ENCODE measurements around the gene STRADB. TPM values are rescaled to one million over a fixed set of nuclear protein-coding genes. Genes with fewer than 3 reads are reported as not detected.

The STRADB gene
- 10 to 100 TPM; 17.3 to 20.9 TPM for total RNA-seq
- polyA plus RNA-seq, result 10 to 100 TPM; 22.4 to 36.2 TPM

GRCh38 chr2:201451292-201452057 lies at the start of gene STRADB, which contains the start of gene TRAK2:
Gene STRADB (plus strand): TSS chr2:201451740. CDS start chr2:201454841, 3,101 bp downstream.
Gene TRAK2 (minus strand): TSS chr2:201451458. CDS start chr2:201420507, 30,951 bp downstream.
- intact Hi-C loops (cut with micrococcal nuclease), result loop anchor here (1.0 to 10.0 kb wide), 12 partner anchors 19 to 1461 kb away; partner anchors contain the start of genes BZW1, CARF, CFLAR and FZD7
- Histone ChIP-seq H3K27me3 (ENCODE audit: insufficient read depth, low read length) (no peaks in the 10 kb centered on the region), H3K9me3 (ENCODE audit: control insufficient read depth in 1 of 2, low read length in 2 of 2) (no peaks in the 10 kb centered on the region), H3K27ac (ENCODE audit: low read depth, low read length) (peak within 1 kb of the TSS; percentile 74), H3K4me1 (ENCODE audit: insufficient read depth, low read length) (peaks cover 49% of the 10 kb centered on the region), H3K4me3 (ENCODE audit: low read length in 2 of 2) (peak within 1 kb of the TSS; percentile 38 to 93), H3K36me3 (ENCODE audit: insufficient read depth, low read length) (no peaks in the 10 kb centered on the region)
- ChIA-PET CTCF (ENCODE audit: partially characterized antibody) (interaction anchor here (0.9 to 3.4 kb wide), 8 partner anchors 10 to 269 kb away, joined by 3 to 11 read pairs (median 3); partner anchors contain the start of gene CASP10), POLR2A (ENCODE audit: partially characterized antibody) (interaction anchor here (0.5 to 9.0 kb wide), 25 partner anchors 11 to 739 kb away, joined by 3 to 154 read pairs (median 5); partner anchors contain the start of genes ALS2, BZW1, CASP8 and CFLAR)
- no peaks in the 10 kb centered on the region for H3K27me3 Mint-ChIP-seq
- peaks cover 29 to 52% (median 41%) of the 10 kb centered on the region in 4 donors for H3K4me1 Mint-ChIP-seq
- peak within 1 kb of the TSS; percentile 94 to 99 (median 98) for H3K4me3 Mint-ChIP-seq
- H3K27ac Mint-ChIP-seq, result peak within 1 kb of the TSS; percentile 95 to 98 (median 97)
- no peaks in the 10 kb centered on the region for H3K9me3 Mint-ChIP-seq
- H3K36me3 Mint-ChIP-seq, result peaks cover 8 to 23% of the 10 kb centered on the region in 2 donors
- DNase-seq, result peak; percentile 93 to 98 (median 95)

GRCh38 chr2:201401815-201402214 lies 49.7 kb upstream of the STRADB start:
- Mint-ChIP-seq H3K4me1 (peaks cover 21 to 44% (median 34%) of the 10 kb centered on the region in 4 donors), H3K9me3 (no peaks in the 10 kb centered on the region), H3K27ac (peak overlapping the region in 2 of 7 donors; percentile 48 to 53), H3K36me3 (peaks cover 32 to 52% of the 10 kb centered on the region in 2 donors), H3K27me3 (no peaks in the 10 kb centered on the region), H3K4me3 (no peak overlapping the region)
- DNase-seq, result no peak
- Histone ChIP-seq H3K9me3 (ENCODE audit: control insufficient read depth in 1 of 2, low read length in 2 of 2) (no peaks in the 10 kb centered on the region), H3K36me3 (ENCODE audit: insufficient read depth, low read length) (peaks cover 22% of the 10 kb centered on the region), H3K27ac (ENCODE audit: low read depth, low read length) (no peak overlapping the region), H3K27me3 (ENCODE audit: insufficient read depth, low read length) (no peaks in the 10 kb centered on the region), H3K4me1 (ENCODE audit: insufficient read depth, low read length) (peaks cover 33% of the 10 kb centered on the region), H3K4me3 (ENCODE audit: low read length in 2 of 2) (no peak overlapping the region)
- ChIA-PET CTCF (ENCODE audit: partially characterized antibody) (interaction anchor here (1.0 to 1.2 kb wide), 2 partner anchors 13 to 33 kb away, joined by 3 read pairs; no protein-coding TSS in a partner anchor), POLR2A (ENCODE audit: partially characterized antibody) (no interaction called here)
- intact Hi-C loops (cut with micrococcal nuclease), result no loop called here

DNA sequence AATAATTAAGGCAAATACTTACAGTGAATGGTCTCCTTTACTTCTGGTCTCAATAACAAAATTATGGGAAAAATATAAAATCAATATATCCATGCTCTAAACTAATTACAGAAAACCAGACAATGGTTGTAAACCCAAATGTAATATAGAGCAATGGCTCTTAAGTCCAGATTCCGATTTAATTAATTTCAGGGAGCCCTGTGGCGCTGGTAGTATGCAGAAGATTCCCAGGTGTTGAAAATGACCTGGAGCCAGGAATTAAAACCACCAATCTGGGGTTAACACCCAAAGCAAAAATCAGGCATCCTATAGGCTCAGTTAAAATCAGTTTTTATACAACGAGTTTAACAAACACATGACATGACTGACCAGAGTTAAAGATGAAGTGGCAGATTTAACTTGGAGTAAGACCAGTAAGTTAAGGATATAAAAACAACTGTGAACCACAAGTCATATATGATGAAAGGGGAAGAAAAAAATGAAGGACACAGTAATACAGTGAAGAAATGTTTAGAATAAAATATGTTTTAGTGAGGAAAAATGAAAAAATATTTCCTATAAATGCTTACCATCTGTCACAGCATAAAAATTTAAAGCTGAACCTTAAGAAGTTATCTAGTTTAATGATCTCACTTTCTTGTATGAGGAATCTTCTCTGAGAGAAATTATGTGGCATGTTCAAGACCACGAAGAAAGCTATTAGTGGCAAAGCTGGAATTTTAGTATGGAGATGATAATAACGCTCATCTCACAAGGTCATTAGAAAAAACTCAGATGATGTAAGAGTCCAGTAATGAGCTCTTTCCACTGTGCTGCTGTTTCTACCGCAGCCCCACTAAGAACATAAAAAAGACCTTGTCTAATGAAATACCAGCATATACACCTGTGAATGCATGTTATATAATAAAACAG lies 48.6 kb upstream of the STRADB start:
- no peaks in the 10 kb centered on the region for H3K27me3 Mint-ChIP-seq
- H3K36me3 Mint-ChIP-seq, result peaks cover 35 to 49% of the 10 kb centered on the region in 2 donors
- H3K9me3 Mint-ChIP-seq, result no peaks in the 10 kb centered on the region
- H3K27ac Mint-ChIP-seq, result no peak overlapping the region
- Histone ChIP-seq H3K27me3 (ENCODE audit: insufficient read depth, low read length) (no peaks in the 10 kb centered on the region), H3K4me3 (ENCODE audit: low read length in 2 of 2) (no peak overlapping the region), H3K4me1 (ENCODE audit: insufficient read depth, low read length) (peaks cover 39% of the 10 kb centered on the region), H3K36me3 (ENCODE audit: insufficient read depth, low read length) (peaks cover 11% of the 10 kb centered on the region), H3K9me3 (ENCODE audit: control insufficient read depth in 1 of 2, low read length in 2 of 2) (no peaks in the 10 kb centered on the region), H3K27ac (ENCODE audit: low read depth, low read length) (no peak overlapping the region)
- POLR2A ChIA-PET (ENCODE audit: partially characterized antibody), result no interaction called here
- peaks cover 26 to 50% (median 41%) of the 10 kb centered on the region in 4 donors for H3K4me1 Mint-ChIP-seq
- intact Hi-C loops (cut with micrococcal nuclease), result no loop called here
- H3K4me3 Mint-ChIP-seq, result no peak overlapping the region
- CTCF ChIA-PET (ENCODE audit: partially characterized antibody), result no interaction called here
- DNase-seq, result no peak

- Histone ChIP-seq H3K27ac (ENCODE audit: low read depth, low read length) (no peak overlapping the region), H3K36me3 (ENCODE audit: insufficient read depth, low read length) (peaks cover 7% of the 10 kb centered on the region), H3K27me3 (ENCODE audit: insufficient read depth, low read length) (no peaks in the 10 kb centered on the region), H3K4me1 (ENCODE audit: insufficient read depth, low read length) (peaks cover 39% of the 10 kb centered on the region), H3K9me3 (ENCODE audit: control insufficient read depth in 1 of 2, low read length in 2 of 2) (no peaks in the 10 kb centered on the region), H3K4me3 (ENCODE audit: low read length in 2 of 2) (no peak overlapping the region)
- ChIA-PET CTCF (ENCODE audit: partially characterized antibody) (no interaction called here), POLR2A (ENCODE audit: partially characterized antibody) (no interaction called here)
- Mint-ChIP-seq H3K36me3 (peaks cover 33 to 48% of the 10 kb centered on the region in 2 donors), H3K27me3 (no peaks in the 10 kb centered on the region), H3K4me3 (no peak overlapping the region), H3K9me3 (no peaks in the 10 kb centered on the region), H3K4me1 (peaks cover 27 to 50% (median 43%) of the 10 kb centered on the region in 4 donors), H3K27ac (peak overlapping the region in 1 of 7 donors; percentile 8)
- DNase-seq, result no peak
- intact Hi-C loops (cut with micrococcal nuclease), result no loop called here
Observed at GRCh38 chr2:201403880-201404279, 47.7 kb upstream of the STRADB start.

GRCh38 chr2:201404699-201405280 lies 46.8 kb upstream of the STRADB start:
- Histone ChIP-seq H3K36me3 (ENCODE audit: insufficient read depth, low read length) (peaks cover 2% of the 10 kb centered on the region), H3K4me3 (ENCODE audit: low read length in 2 of 2) (no peak overlapping the region), H3K27ac (ENCODE audit: low read depth, low read length) (no peak overlapping the region), H3K27me3 (ENCODE audit: insufficient read depth, low read length) (no peaks in the 10 kb centered on the region), H3K4me1 (ENCODE audit: insufficient read depth, low read length) (peaks cover 39% of the 10 kb centered on the region), H3K9me3 (ENCODE audit: control insufficient read depth in 1 of 2, low read length in 2 of 2) (no peaks in the 10 kb centered on the region)
- peaks cover 24 to 39% of the 10 kb centered on the region in 2 donors for H3K36me3 Mint-ChIP-seq
- ChIA-PET POLR2A (ENCODE audit: partially characterized antibody) (interaction anchor here (0.8 kb wide), 1 partner anchor 27 kb away, joined by 4 read pairs; no protein-coding TSS in a partner anchor), CTCF (ENCODE audit: partially characterized antibody) (no interaction called here)
- peak overlapping the region in 1 of 7 donors; percentile 49 for H3K27ac Mint-ChIP-seq
- intact Hi-C loops (cut with micrococcal nuclease), result no loop called here
- H3K4me1 Mint-ChIP-seq, result peaks cover 28 to 56% (median 45%) of the 10 kb centered on the region in 4 donors
- H3K4me3 Mint-ChIP-seq, result no peak overlapping the region
- no peaks in the 10 kb centered on the region for H3K9me3 Mint-ChIP-seq
- no peak for DNase-seq
- no peaks in the 10 kb centered on the region for H3K27me3 Mint-ChIP-seq

- intact Hi-C loops (cut with micrococcal nuclease), result no loop called here
- peaks cover 19 to 39% of the 10 kb centered on the region in 2 donors for H3K36me3 Mint-ChIP-seq
- DNase-seq, result no peak
- no peaks in the 10 kb centered on the region for H3K27me3 ChIP-seq (ENCODE audit: insufficient read depth, low read length)
- H3K9me3 ChIP-seq (ENCODE audit: control insufficient read depth in 1 of 2, low read length in 2 of 2), result no peaks in the 10 kb centered on the region
- no peak overlapping the region for H3K4me3 ChIP-seq (ENCODE audit: low read length in 2 of 2)
- no peak overlapping the region for H3K27ac ChIP-seq (ENCODE audit: low read depth, low read length)
- H3K9me3 Mint-ChIP-seq, result no peaks in the 10 kb centered on the region
- H3K27me3 Mint-ChIP-seq, result no peaks in the 10 kb centered on the region
- ChIA-PET POLR2A (ENCODE audit: partially characterized antibody) (no interaction called here), CTCF (ENCODE audit: partially characterized antibody) (no interaction called here)
- H3K36me3 ChIP-seq (ENCODE audit: insufficient read depth, low read length), result no peaks in the 10 kb centered on the region
- H3K4me1 ChIP-seq (ENCODE audit: insufficient read depth, low read length), result peaks cover 39% of the 10 kb centered on the region
- H3K4me1 Mint-ChIP-seq, result peaks cover 29 to 66% (median 44%) of the 10 kb centered on the region in 4 donors
- H3K4me3 Mint-ChIP-seq, result peak overlapping the region in 1 of 8 donors; percentile 33
- peak overlapping the region in 2 of 7 donors; percentile 29 to 31 for H3K27ac Mint-ChIP-seq
Observed at GRCh38 chr2:201406077-201406662, 45.4 kb upstream of the STRADB start.
